ENCODE measurements around the gene RAP1A.

- TF ChIP-seq CTCF (IDR thresholded peaks at IDR 0.05 in 4 of 5, conservative IDR thresholded peaks at IDR 0.05 in 1 of 5): peak in 2 of 5 experiments; percentile 18 to 32
- no peak for TF ChIP-seq POLR2A (IDR thresholded peaks at IDR 0.05)
Observed at GRCh38 chr1:111570781-111571181, 48.8 kb upstream of the RAP1A start.

Data from gastrocnemius medialis (tissue), 4 donors.